Activated CD8-positive, alpha-beta T cell treated with anti-CD3 and anti-CD28 coated beads, Interleukin-2, amount 10 ng/mL, durations not matched to agents 7 days and 5 days (primary cell): ENCODE measurements around the gene SNX10. TPM values are rescaled to one million over a fixed set of nuclear protein-coding genes. Genes with fewer than 3 reads are reported as not detected.
A peak's percentile ranks its signal among the peaks of the same experiment; 100 is the strongest.

Source experiments
- ATAC-seq: fragments of 150-1000 bp; cut with Tn5 transposase; one replicate; pipeline ENCODE4 v1.10.0; 2021; ENCODE audit warnings: moderate library complexity
- CTCF ChIA-PET: fragments of 350-600 bp; sonication (Branson Sonifier 250); formaldehyde crosslinking; loops from one replicate; lab custom pipeline; 2021; ENCODE audit warnings: antibody characterized with exemption; lab: Charles Lee
- POLR2A ChIA-PET: fragments of 350-600 bp; sonication (Branson Sonifier 250); formaldehyde crosslinking; loops from one replicate; lab custom pipeline; 2021; ENCODE audit warnings: antibody characterized with exemption; lab: Charles Lee
- DNase-seq: peaks from one replicate; pipeline ENCODE4 v3.0.0-alpha.2; 2020
- H3K27ac Mint-ChIP-seq: one replicate; pipeline ENCODE4 v1.8.0; 2021; ENCODE audit warnings: mild to moderate bottlenecking, mixed read lengths
- H3K27me3 Mint-ChIP-seq: one replicate; pipeline ENCODE4 v1.8.0; 2021; ENCODE audit warnings: low read depth, mixed read lengths
- H3K36me3 Mint-ChIP-seq: one replicate; pipeline ENCODE4 v1.8.0; 2021; ENCODE audit warnings: low read depth, mixed read lengths
- H3K4me1 Mint-ChIP-seq: one replicate; pipeline ENCODE4 v1.8.0; 2021; ENCODE audit warnings: low read depth, mixed read lengths
- H3K4me3 Mint-ChIP-seq: one replicate; pipeline ENCODE4 v1.8.0; 2021; ENCODE audit warnings: mild to moderate bottlenecking, mixed read lengths
- H3K9me3 Mint-ChIP-seq: one replicate; pipeline ENCODE4 v1.8.0; 2022; ENCODE audit warnings: mixed read lengths; ENCODE audit not compliant: insufficient read depth
- total RNA-seq, 2 experiments: library from RNA; stranded (reverse); gene quantifications; one replicate each; pipeline ENCODE4 v1.2.3, GENCODE V29; 2021

The SNX10 gene
- total RNA-seq, 2 experiments from 2014 or later: 39.2 to 42.7 TPM

GRCh38 chr7:26319636-26320035, 28.0 kb downstream of the SNX10 start:
- Mint-ChIP-seq H3K4me3 (no peak overlapping the region), H3K27me3 (no peaks in the 10 kb centered on the region), H3K36me3 (peaks cover 21% of the 10 kb centered on the region), H3K4me1 (no peaks in the 10 kb centered on the region), H3K9me3 (no peaks in the 10 kb centered on the region), H3K27ac (no peak overlapping the region)
- ChIA-PET CTCF (interaction anchor here (1.0 to 1.4 kb wide), 2 partner anchors 29 to 46 kb away, joined by 3 to 4 read pairs; no protein-coding TSS in a partner anchor), POLR2A (no interaction called here)
- DNase-seq (no peak), ATAC-seq (no peak)

- ATAC-seq (no peak), DNase-seq (no peak)
- no peaks in the 10 kb centered on the region for H3K27me3 Mint-ChIP-seq
- no peaks in the 10 kb centered on the region for H3K4me1 Mint-ChIP-seq
- H3K36me3 Mint-ChIP-seq: peaks cover 21% of the 10 kb centered on the region
- H3K9me3 Mint-ChIP-seq: no peaks in the 10 kb centered on the region
- H3K4me3 Mint-ChIP-seq: no peak overlapping the region
- POLR2A ChIA-PET: interaction anchor here (0.6 kb wide), 1 partner anchor 13 kb away, joined by 4 read pairs; no protein-coding TSS in a partner anchor
- CTCF ChIA-PET: interaction anchor here (0.6 to 1.3 kb wide), 3 partner anchors 10 to 52 kb away, joined by 3 read pairs; no protein-coding TSS in a partner anchor
- H3K27ac Mint-ChIP-seq: no peak overlapping the region
These were observed 29.2 kb downstream of the SNX10 start for GRCh38 chr7:26320878-26321277.

- ChIA-PET CTCF (interaction anchor here (0.9 to 1.3 kb wide), 2 partner anchors 47 to 51 kb away, joined by 3 read pairs; no protein-coding TSS in a partner anchor), POLR2A (interaction anchor here (0.6 kb wide), 1 partner anchor 14 kb away, joined by 4 read pairs; no protein-coding TSS in a partner anchor)
- Mint-ChIP-seq H3K36me3 (peaks cover 23% of the 10 kb centered on the region), H3K27ac (peak overlapping the region; percentile 34), H3K27me3 (no peaks in the 10 kb centered on the region), H3K4me1 (no peaks in the 10 kb centered on the region), H3K9me3 (no peaks in the 10 kb centered on the region), H3K4me3 (no peak overlapping the region)
- DNase-seq: no peak
- no peak for ATAC-seq
These were observed 29.8 kb downstream of the SNX10 start for GRCh38 chr7:26321435-26321834.

GRCh38 chr7:26326211-26326610, 34.5 kb downstream of the SNX10 start:
- DNase-seq: no peak
- CTCF ChIA-PET: no interaction called here
- no peak overlapping the region for H3K4me3 Mint-ChIP-seq
- H3K9me3 Mint-ChIP-seq: no peaks in the 10 kb centered on the region
- POLR2A ChIA-PET: no interaction called here
- H3K36me3 Mint-ChIP-seq: peaks cover 28% of the 10 kb centered on the region
- no peak overlapping the region for H3K27ac Mint-ChIP-seq
- ATAC-seq: no peak
- H3K27me3 Mint-ChIP-seq: no peaks in the 10 kb centered on the region
- H3K4me1 Mint-ChIP-seq: peaks cover 13% of the 10 kb centered on the region

DNA sequence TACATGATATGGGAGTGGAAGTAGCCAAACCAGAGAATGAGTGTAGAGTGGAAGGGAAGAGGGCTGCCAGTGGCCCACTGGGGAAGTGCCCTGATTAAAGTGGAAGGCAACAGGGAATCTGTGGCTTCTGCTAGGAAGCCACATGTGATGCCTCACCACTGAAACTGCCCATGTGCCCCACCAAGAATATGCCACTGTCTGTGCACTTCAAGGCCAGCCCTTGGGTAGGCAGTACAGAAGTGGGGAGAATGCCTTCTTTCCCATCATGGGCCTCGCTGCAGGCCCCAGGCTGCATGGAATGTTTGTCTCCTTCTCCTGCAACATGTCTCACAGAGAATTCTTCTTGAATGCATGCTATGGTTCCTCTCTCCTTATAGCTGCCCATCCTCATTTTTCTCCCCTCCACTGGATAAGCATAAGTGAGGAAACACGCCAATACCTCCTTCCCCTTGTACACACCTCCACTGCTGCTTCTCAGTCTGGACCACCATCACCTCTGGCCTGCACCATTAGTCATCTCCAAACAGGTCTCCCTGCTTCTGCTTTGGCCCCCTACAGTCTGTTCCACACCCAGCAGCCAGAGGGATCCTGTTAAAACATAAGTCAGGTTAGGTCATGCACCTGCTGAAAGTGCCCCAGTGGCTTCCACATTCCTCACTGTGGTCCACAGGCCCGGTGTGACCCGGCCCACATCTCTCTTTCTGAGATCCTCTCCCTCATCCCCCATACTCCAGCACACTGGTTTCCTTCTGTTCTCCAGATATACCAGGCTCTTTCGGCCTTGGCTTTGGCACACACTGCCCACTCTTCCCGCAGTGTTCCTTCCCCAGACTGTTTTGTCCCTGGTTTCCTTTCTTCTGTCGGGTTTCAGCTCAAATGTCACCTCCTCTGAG, 37.1 kb downstream of the SNX10 start:
- no peaks in the 10 kb centered on the region for H3K9me3 Mint-ChIP-seq
- ChIA-PET CTCF (interaction anchor here (1.2 kb wide), 1 partner anchor 432 kb away, joined by 3 read pairs; no protein-coding TSS in a partner anchor), POLR2A (no interaction called here)
- no peaks in the 10 kb centered on the region for H3K27me3 Mint-ChIP-seq
- H3K4me3 Mint-ChIP-seq: no peak overlapping the region
- H3K36me3 Mint-ChIP-seq: peaks cover 21% of the 10 kb centered on the region
- no peak for DNase-seq
- peaks cover 15% of the 10 kb centered on the region for H3K4me1 Mint-ChIP-seq
- no peak overlapping the region for H3K27ac Mint-ChIP-seq
- no peak for ATAC-seq

DNA sequence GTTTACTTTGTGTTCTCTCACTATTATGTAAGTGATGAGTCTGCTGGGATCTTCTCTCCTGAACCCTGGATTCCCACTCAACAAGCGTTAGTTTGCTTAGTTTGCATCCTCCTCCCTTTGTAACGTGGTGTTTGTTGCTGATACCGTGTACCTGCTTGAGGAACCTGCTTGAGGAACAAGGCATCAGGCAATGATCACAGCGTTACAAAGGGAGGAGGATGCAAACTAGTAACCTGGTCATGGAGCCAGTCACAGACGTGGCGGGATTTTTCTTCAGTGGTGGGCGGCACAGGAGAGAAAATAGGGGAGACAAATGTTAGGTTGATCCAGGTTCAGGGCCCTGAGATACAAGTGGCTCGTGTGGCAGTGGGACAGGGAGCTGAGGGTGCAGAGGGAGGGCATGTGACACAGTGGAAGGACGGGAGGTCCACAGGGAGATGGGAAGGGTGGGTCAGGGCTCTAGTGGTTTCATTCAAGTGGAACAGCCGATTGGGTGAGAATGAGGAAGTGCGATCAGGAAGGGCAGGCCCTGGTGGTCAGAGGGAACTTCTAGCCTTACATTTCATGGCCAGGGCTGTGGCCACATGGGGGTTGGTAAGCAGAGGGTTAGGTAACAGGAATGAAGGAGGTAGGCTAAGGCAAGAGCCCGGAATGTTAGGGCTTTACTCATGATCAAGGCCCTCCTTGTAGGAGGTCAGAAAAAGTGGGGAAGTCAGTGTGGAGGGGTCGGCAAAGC, 38.0 kb downstream of the SNX10 start:
- Mint-ChIP-seq H3K27ac (no peak overlapping the region), H3K9me3 (no peaks in the 10 kb centered on the region), H3K4me3 (no peak overlapping the region), H3K4me1 (peaks cover 24% of the 10 kb centered on the region), H3K27me3 (no peaks in the 10 kb centered on the region), H3K36me3 (peaks cover 25% of the 10 kb centered on the region)
- ChIA-PET POLR2A (no interaction called here), CTCF (interaction anchor here (1.2 kb wide), 1 partner anchor 433 kb away, joined by 3 read pairs; no protein-coding TSS in a partner anchor)
- ATAC-seq (no peak), DNase-seq (no peak)

GRCh38 chr7:26331113-26331512, 39.5 kb downstream of the SNX10 start:
- POLR2A ChIA-PET: no interaction called here
- H3K4me1 Mint-ChIP-seq: peaks cover 34% of the 10 kb centered on the region
- H3K27me3 Mint-ChIP-seq: no peaks in the 10 kb centered on the region
- DNase-seq (no peak), ATAC-seq (no peak)
- no peak overlapping the region for H3K27ac Mint-ChIP-seq
- CTCF ChIA-PET: interaction anchor here (1.9 kb wide), 1 partner anchor 39 kb away, joined by 8 read pairs; no protein-coding TSS in a partner anchor
- H3K36me3 Mint-ChIP-seq: peaks cover 28% of the 10 kb centered on the region
- H3K4me3 Mint-ChIP-seq: no peak overlapping the region
- no peaks in the 10 kb centered on the region for H3K9me3 Mint-ChIP-seq

DNA sequence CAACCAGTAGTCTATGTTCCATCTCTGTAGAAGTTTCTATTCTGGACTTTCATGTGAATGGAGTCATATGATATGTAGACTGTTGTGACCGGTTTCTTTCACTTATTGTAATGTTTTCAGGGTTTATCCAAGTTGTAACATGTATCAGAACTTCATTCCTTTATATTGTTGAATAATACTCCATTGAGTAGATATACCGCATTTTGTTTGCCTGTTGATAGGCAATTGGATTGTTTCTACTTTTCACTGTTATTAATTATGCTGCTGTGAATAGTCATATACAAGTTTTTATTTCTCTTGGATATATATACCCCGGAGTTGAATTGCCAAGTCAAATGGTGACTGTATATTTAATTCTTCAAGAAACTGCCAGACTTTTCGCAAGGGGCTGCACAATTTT, 40.1 kb downstream of the SNX10 start:
- CTCF ChIA-PET: interaction anchor here (1.9 kb wide), 1 partner anchor 38 kb away, joined by 8 read pairs; no protein-coding TSS in a partner anchor
- POLR2A ChIA-PET: no interaction called here
- ATAC-seq (no peak), DNase-seq (no peak)
- peaks cover 36% of the 10 kb centered on the region for H3K4me1 Mint-ChIP-seq
- no peak overlapping the region for H3K4me3 Mint-ChIP-seq
- no peak overlapping the region for H3K27ac Mint-ChIP-seq
- peaks cover 28% of the 10 kb centered on the region for H3K36me3 Mint-ChIP-seq
- H3K9me3 Mint-ChIP-seq: no peaks in the 10 kb centered on the region
- H3K27me3 Mint-ChIP-seq: no peaks in the 10 kb centered on the region

DNA sequence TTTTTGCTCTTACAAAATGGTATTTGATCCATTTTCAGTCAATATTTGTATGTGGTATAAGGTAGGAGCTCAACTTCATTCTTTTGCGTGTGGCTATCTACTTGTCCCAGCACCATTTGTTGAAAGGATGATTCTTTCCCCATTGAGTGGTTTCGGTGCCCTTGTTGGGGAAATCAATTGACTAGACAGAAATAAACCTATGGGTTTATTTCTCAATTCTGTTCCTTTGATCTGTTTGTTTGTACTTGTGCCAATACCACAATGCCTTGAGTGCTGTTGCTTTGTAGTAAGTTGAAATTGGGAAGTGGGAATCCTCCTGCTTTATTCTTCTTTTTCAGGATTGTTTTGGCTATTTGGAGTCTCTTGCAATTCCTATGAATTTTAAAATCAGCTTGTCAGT, 41.0 kb downstream of the SNX10 start:
- no peaks in the 10 kb centered on the region for H3K27me3 Mint-ChIP-seq
- H3K36me3 Mint-ChIP-seq: peaks cover 28% of the 10 kb centered on the region
- ATAC-seq: no peak
- DNase-seq: no peak
- no peak overlapping the region for H3K4me3 Mint-ChIP-seq
- no peaks in the 10 kb centered on the region for H3K9me3 Mint-ChIP-seq
- H3K27ac Mint-ChIP-seq: no peak overlapping the region
- ChIA-PET POLR2A (no interaction called here), CTCF (interaction anchor here (1.4 kb wide), 1 partner anchor 32 kb away, joined by 6 read pairs; no protein-coding TSS in a partner anchor)
- H3K4me1 Mint-ChIP-seq: peaks cover 36% of the 10 kb centered on the region

GRCh38 chr7:26334166-26334859, 42.7 kb downstream of the SNX10 start:
- Mint-ChIP-seq H3K4me3 (no peak overlapping the region), H3K36me3 (peaks cover 25% of the 10 kb centered on the region), H3K27ac (no peak overlapping the region), H3K4me1 (peaks cover 23% of the 10 kb centered on the region), H3K9me3 (no peaks in the 10 kb centered on the region), H3K27me3 (no peaks in the 10 kb centered on the region)
- ChIA-PET POLR2A (no interaction called here), CTCF (interaction anchor here (0.8 to 1.0 kb wide), 2 partner anchors 12 to 19 kb away, joined by 3 read pairs; no protein-coding TSS in a partner anchor)
- DNase-seq: no peak
- ATAC-seq: no peak

DNA sequence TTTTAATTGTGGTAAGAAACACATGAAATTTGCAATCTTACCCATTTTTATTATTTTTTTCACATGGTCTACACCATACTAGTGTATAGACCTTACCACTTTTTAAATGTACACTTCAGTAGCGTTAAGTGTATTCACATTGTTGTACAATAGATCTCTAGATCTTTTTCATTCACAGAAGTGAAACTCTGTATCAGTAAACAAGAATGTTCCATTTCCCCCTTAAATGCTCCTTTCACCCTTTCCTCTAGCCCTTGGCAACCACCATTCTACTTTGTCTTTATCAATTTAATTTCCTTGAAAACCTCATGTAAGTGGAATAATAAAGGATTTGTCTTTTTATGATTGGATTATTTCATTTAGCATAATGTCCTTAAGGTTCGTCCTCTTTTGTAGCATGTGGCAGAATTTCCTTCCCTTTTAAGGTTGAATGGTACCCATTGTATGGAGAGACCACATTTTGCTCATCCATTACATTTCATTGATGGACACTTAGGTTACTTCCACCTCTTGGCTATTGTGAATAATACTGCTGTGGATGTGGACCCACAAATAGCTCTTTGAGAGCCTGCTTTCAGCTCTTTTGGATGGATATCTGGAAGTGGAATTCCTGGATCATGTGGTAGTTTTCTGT, 45.7 kb downstream of the SNX10 start:
- DNase-seq (no peak), ATAC-seq (no peak)
- Mint-ChIP-seq H3K27me3 (no peaks in the 10 kb centered on the region), H3K4me1 (peaks cover 27% of the 10 kb centered on the region), H3K36me3 (peaks cover 18% of the 10 kb centered on the region), H3K9me3 (no peaks in the 10 kb centered on the region), H3K4me3 (no peak overlapping the region), H3K27ac (no peak overlapping the region)
- CTCF ChIA-PET: no interaction called here
- POLR2A ChIA-PET: no interaction called here
